NCI-H2227 (cell line): ENCODE results near the gene KDM5A.
"Not testable (repeated sequence)": the region's sequence is repeated elsewhere in the genome, so short reads cannot be mapped to it uniquely, and the experiment has no call there.

Experiments
- DNase-seq: peaks from one replicate; lab custom pipeline; 2025; ENCODE audit not compliant: unreplicated experiment; lab: John Stamatoyannopoulos, UW

The KDM5A gene

GRCh38 chr12:241266-241665 lies 147.9 kb downstream of the KDM5A start:
- DNase-seq = no peak

- DNase-seq = no peak
Observed at GRCh38 chr12:240566-240965, 148.6 kb downstream of the KDM5A start.

DNA sequence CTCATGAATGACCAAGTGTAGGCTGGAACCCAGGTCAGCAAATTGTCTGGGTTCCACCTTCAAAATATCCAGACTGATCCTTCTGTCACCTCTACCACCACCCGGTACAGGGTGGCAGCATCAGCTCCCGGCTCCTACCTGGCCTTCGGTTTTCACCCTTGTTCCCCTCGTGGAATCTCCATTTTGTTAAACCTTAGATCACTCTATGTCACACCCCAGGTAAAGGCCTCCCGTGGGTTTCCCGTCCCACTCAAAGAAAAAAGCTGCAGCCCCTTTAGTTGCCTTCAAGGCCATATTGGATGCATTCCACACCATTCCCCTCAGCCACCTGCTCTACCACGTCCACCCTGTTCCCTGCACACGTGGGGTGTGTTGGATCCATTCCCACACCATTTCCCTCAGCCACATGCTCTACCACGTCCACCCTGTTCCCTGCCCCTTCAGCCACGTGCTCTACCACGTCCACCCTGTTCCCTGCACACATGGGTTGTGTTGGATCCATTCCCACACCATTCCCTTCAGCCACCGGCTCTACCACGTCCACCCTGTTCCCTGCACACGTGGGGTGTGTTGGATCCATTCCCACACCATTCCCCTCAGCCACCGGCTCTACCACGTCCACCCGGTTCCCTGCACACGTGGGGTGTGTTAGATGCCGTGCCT lies 150.3 kb downstream of the KDM5A start:
- no peak for DNase-seq

DNA sequence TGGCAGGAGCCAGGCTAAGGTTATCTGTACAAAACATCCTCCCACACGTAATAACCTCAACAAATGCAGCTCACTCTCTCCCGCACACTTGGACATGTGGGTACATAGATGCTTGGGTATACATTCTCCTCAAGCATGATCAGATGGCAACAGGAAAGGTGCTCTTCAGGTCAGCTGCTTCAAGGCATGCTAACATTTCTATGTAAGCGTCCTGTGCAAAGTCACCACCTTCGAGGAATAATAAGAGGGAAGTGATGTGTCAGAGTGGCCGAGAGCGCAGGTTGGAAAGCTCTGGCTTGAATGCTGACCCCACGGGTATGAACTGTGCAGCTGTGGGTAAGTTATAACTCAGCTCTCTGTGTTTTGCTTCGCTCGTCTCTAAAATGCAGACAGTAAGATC lies 151.0 kb downstream of the KDM5A start:
- DNase-seq = no peak

GRCh38 chr12:237026-237815 lies 151.9 kb downstream of the KDM5A start:
- no peak for DNase-seq

DNA sequence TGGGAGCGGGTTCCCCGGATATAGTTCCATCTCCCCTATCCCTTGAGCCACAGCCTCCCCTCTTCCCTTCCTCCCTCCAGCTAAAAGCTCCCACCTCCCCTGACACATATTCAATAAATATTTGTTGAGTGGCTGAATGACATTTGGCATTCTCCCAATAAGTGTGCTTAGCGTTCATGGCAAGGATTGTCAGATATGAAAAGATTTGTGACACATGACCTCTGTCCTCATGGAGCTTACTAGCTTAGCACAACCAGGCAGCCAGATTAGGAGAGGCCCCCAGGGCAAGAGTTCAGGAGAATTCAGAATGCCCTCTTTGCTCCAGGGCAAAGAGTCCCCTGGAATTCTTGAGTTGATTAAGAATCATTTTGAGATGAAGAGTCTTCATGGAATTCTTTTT lies 152.7 kb downstream of the KDM5A start:
- no peak for DNase-seq

GRCh38 chr12:235967-236366 lies 153.2 kb downstream of the KDM5A start:
- not testable (repeated sequence) for DNase-seq

GRCh38 chr12:234891-235415 lies 154.2 kb downstream of the KDM5A start:
- DNase-seq = no peak

GRCh38 chr12:234019-234418 lies 155.1 kb downstream of the KDM5A start:
- DNase-seq = no peak

DNA sequence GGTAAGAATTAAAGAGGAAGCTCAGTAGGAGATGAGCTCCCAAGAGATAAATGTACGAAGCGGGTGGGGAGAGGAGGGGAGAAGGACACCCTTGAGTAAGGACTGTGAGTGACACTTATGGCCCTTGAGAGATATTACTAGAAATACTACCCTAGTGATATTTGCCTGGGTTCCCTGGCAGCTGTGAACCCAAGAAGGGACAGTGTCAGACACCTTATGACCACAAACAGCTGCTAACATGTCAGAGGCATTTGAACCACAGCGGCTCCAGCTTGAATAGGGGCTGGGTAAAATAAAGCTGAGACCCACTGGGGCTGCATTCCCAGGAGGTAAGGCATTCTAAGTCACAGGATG lies 155.5 kb downstream of the KDM5A start:
- DNase-seq = no peak

- no peak for DNase-seq
Observed at GRCh38 chr12:232731-233614, 156.1 kb downstream of the KDM5A start.

DNA sequence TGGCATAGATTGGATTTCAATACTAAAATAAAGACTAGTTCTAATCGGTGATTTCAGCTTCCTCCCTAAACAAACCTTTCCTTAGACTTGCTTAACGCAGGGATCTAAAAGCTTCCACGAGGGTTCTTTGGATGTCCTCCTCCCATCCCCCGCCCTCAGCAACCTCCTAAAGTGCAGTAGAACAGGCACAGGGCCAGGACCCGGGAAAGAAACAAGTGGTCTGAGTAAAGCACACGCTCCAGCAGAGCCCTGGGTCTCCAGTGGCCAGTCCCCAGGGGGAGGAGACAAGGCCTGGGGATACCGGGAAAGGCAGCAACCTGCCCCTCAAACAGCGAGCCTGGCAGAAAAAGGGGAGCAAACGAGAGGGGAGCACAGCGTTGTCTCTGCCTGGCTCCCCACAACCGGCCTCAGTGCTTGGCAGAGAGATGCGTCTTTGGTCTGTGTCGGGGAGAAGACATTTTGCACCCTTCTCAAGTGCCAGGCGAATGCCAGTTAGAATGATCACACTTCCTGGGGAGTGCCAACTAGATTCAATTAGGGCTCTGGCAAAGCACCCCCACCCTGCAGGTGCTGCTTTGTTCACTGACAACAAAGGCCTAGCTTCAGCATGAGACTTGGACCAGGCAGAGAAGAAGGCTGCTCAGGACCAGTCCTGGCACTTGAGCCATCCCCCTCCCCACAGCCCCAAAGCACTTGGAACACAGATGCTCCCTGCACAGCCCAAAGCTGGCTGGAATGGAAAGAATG lies 158.0 kb downstream of the KDM5A start:
- DNase-seq = no peak
